SK-N-SH (cell line): ENCODE data around the gene OR1Q1. TPM values are rescaled to one million over a fixed set of nuclear protein-coding genes. Genes with fewer than 3 reads are reported as not detected.

Experiments used
- CTCF ChIA-PET: fragments of 300-600, 350-600 bp; formaldehyde crosslinking; extraction: SDS; loops from one replicate; lab custom pipeline; 2021; lab: Yijun Ruan, JAX
- POLR2A ChIA-PET: fragments of 350-600 bp; sonication (Branson Sonifier 250); formaldehyde crosslinking; extraction: SDS; loops from one replicate; lab custom pipeline; 2020; ENCODE audit warnings: antibody characterized with exemption, inconsistent platforms; lab: Yijun Ruan, JAX
- DNase-seq: peaks from one replicate; pipeline ENCODE4 v3.0.0; 2012
- H2AFZ ChIP-seq: fragments of 200-600 bp; sonication (generic); 2 replicates; pipeline ENCODE4 v1.8.1; 2016; ENCODE audit warnings: antibody characterized with exemption, mild to moderate bottlenecking, low read depth
- H3F3A ChIP-seq: fragments of 200-600 bp; sonication (generic); replicated peaks from 2 replicates; pipeline ENCODE3; 2016; ENCODE audit warnings: antibody characterized with exemption, mild to moderate bottlenecking; ENCODE audit not compliant: insufficient read depth
- H3K27ac ChIP-seq, 2 experiments: fragments of 200-500 bp in 1 of 2; fragments of 200-600 bp in 1 of 2; sonication (Bioruptor generic) in 1 of 2; sonication (generic), shearing (Covaris generic) in 1 of 2; 2 replicates each; pipeline versions ENCODE4 v1.5.1 to v1.6.1; 2014 to 2016; ENCODE audit warnings: low read depth in 2 of 2, inconsistent platforms in 1 of 2, low read length in 1 of 2, mild to moderate bottlenecking in 1 of 2, mixed read lengths in 1 of 2
- H3K27me3 ChIP-seq: fragments of 200-600 bp; sonication (generic), shearing (Covaris generic); 2 replicates; pipeline ENCODE4 v1.6.1; 2016; ENCODE audit warnings: mixed run types; ENCODE audit not compliant: insufficient read depth
- H3K36me3 ChIP-seq, 2 experiments: fragments of 200-500 bp in 1 of 2; fragments of 200-600 bp in 1 of 2; sonication (Bioruptor generic) in 1 of 2; sonication (generic) in 1 of 2; replicated peaks in 1 of 2; 2 replicates each; pipeline versions ENCODE3 to v1.5.1; 2014 to 2016; ENCODE audit warnings: low read length in 1 of 2, mild to moderate bottlenecking in 1 of 2; ENCODE audit not compliant: insufficient read depth in 2 of 2, control insufficient read depth in 1 of 2
- H3K4me1 ChIP-seq, 2 experiments: fragments of 200-500 bp in 1 of 2; fragments of 200-600 bp in 1 of 2; sonication (Bioruptor generic) in 1 of 2; sonication (generic), shearing (Covaris generic) in 1 of 2; 2 replicates each; pipeline versions ENCODE4 v1.5.1 to v1.6.1; 2014 to 2016; ENCODE audit warnings: low read depth in 1 of 2, low read length in 1 of 2, mixed run types in 1 of 2; ENCODE audit not compliant: insufficient read depth in 2 of 2, control insufficient read depth in 1 of 2
- H3K4me2 ChIP-seq: fragments of 200-600 bp; sonication (generic), shearing (Covaris generic); 2 replicates; pipeline ENCODE4 v1.6.1; 2017; ENCODE audit warnings: mixed run types
- H3K4me3 ChIP-seq, 2 experiments: fragments of 200-500 bp in 1 of 2; fragments of 200-600 bp in 1 of 2; sonication (Bioruptor generic) in 1 of 2; sonication (generic), shearing (Covaris generic) in 1 of 2; 2 replicates each; pipeline versions ENCODE4 v1.5.1 to v1.8.1; 2014 to 2016; ENCODE audit warnings: low read depth in 2 of 2, inconsistent platforms in 1 of 2, low read length in 1 of 2, mild to moderate bottlenecking in 1 of 2, mixed read lengths in 1 of 2, moderate library complexity in 1 of 2
- H3K79me2 ChIP-seq: fragments of 200-600 bp; sonication (generic); 2 replicates; pipeline ENCODE4 v1.8.1; 2017; ENCODE audit warnings: mild to moderate bottlenecking; ENCODE audit not compliant: insufficient read depth
- H3K9ac ChIP-seq: fragments of 200-600 bp; sonication (generic); 2 replicates; pipeline ENCODE4 v1.6.1; 2017; ENCODE audit warnings: mixed run types
- H3K9me2 ChIP-seq: fragments of 200-600 bp; sonication (generic); 2 replicates; pipeline ENCODE4 v1.6.1; 2017; ENCODE audit warnings: mixed run types
- H3K9me3 ChIP-seq: fragments of 200-600 bp; sonication (generic); 2 replicates; pipeline ENCODE4 v1.6.1; 2017; ENCODE audit warnings: mixed run types, mild to moderate bottlenecking, moderate library complexity
- H4K20me1 ChIP-seq: fragments of 200-600 bp; sonication (generic); 2 replicates; pipeline ENCODE4 v1.6.1; 2017; ENCODE audit warnings: mild to moderate bottlenecking, mixed run types; ENCODE audit not compliant: insufficient read depth
- CHD2 ChIP-seq: fragments of 150-350 bp; IDR thresholded peaks from 2 replicates; pipeline ENCODE4 v1.6.1; 2018; ENCODE audit warnings: low read length; ENCODE audit not compliant: partially characterized antibody
- ELF1 ChIP-seq: IDR thresholded peaks from 2 replicates; pipeline ENCODE4 v1.4.0; 2012
- EZH2phosphoT487 ChIP-seq: fragments of 200-600 bp; sonication (generic); IDR thresholded peaks from 2 replicates; pipeline ENCODE4 v1.6.1; 2017; ENCODE audit warnings: low read depth, mixed run types, mild to moderate bottlenecking, antibody characterized with exemption, moderate library complexity, borderline replicate concordance
- FOXM1 ChIP-seq: IDR thresholded peaks from 2 replicates; pipeline ENCODE4 v1.4.0; 2012; ENCODE audit warnings: low read depth, mild to moderate bottlenecking
- GABPA ChIP-seq: IDR thresholded peaks from 2 replicates; pipeline ENCODE4 v1.4.0; 2012; ENCODE audit warnings: low read depth, mild to moderate bottlenecking
- GATA2 ChIP-seq: sonication (generic); formaldehyde crosslinking; IDR thresholded peaks from 2 replicates; pipeline ENCODE4 v1.5.0; 2020; ENCODE audit warnings: mild to moderate bottlenecking, missing genetic modification reagents
- MXI1 ChIP-seq: IDR thresholded peaks from 2 replicates; pipeline ENCODE4 v1.6.1; 2012; ENCODE audit warnings: mild to moderate bottlenecking, low read depth, low read length, improper control_type of control experiment
- NFIC ChIP-seq: IDR thresholded peaks from 2 replicates; pipeline ENCODE4 v1.4.0; 2012; ENCODE audit warnings: borderline replicate concordance
- POLR2AphosphoS5 ChIP-seq: IDR thresholded peaks from 2 replicates; pipeline ENCODE4 v1.6.1; 2012; ENCODE audit warnings: low read depth, low read length
- RAD21 ChIP-seq: IDR thresholded peaks from 2 replicates; pipeline ENCODE4 v1.6.1; 2012; ENCODE audit warnings: mild to moderate bottlenecking, low read length
- SMC3 ChIP-seq: IDR thresholded peaks from 2 replicates; pipeline ENCODE4 v1.6.1; 2012; ENCODE audit warnings: low read depth, low read length, improper control_type of control experiment
- TAF1 ChIP-seq: IDR thresholded peaks from 2 replicates; pipeline ENCODE4 v1.6.1; 2012; ENCODE audit warnings: low read depth, mild to moderate bottlenecking, low read length, moderate library complexity, borderline replicate concordance
- TCF12 ChIP-seq: IDR thresholded peaks from 2 replicates; pipeline ENCODE4 v1.4.0; 2012
- YY1 ChIP-seq: IDR thresholded peaks from 2 replicates; pipeline ENCODE4 v1.4.0; 2012; ENCODE audit warnings: low read depth, mild to moderate bottlenecking
- WGBS: methylation state at CpG from one replicate; pipeline ENCODE4 v1.1.6; 2017; ENCODE audit warnings: low lambda C conversion rate; 5-methylcytosine and 5-hydroxymethylcytosine counted together
- polyA plus RNA-seq, 3 experiments: library from polyadenylated mRNA; depleted of rRNA; stranded (reverse); fragments of >200 nt; gene quantifications; 2 replicates each; pipeline ENCODE4 v1.2.3, GENCODE V29; 2012
- TF ChIP-seq, protein P1 (sequence below): fragments of 200-600 bp; sonication (generic); IDR thresholded peaks from 2 replicates; pipeline ENCODE4 v1.6.1; 2017; ENCODE audit warnings: antibody characterized with exemption, mild to moderate bottlenecking, moderate library complexity
- TF ChIP-seq, protein P2 (sequence below): fragments of 150-350 bp; IDR thresholded peaks from 2 replicates; pipeline ENCODE4 v1.6.1; 2016; ENCODE audit warnings: mild to moderate bottlenecking, low read depth, low read length
- TF ChIP-seq, protein P3 (sequence below): IDR thresholded peaks from 2 replicates; pipeline ENCODE4 v1.4.0; 2012; ENCODE audit warnings: low read depth

The OR1Q1 gene
- polyA plus RNA-seq, 1 of the 3 experiments (the other 2 are of a cell fraction), result 0.10 TPM

DNA sequence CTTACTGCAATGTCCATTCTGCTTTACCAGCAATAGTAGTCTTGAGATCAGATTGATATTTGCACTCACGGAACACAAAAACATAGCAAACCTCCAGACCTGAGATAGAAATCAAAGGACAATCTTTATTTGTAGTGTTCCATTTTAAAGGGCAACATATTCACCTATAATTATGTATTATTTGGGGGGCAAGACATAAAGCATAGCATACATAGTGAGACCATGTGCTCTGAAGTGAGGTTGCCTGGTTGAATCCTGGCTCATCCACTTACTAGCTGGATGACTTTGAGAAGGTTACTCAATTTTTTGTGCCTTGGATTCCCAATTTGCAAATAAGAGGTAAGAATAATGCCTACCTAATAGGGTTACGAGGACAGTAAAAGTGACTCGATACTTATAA lies 43.0 kb downstream of the OR1Q1 start, which contains the start of gene OR1B1 (continued):
- no peak for TF ChIP-seq EZH2phosphoT487

DNA sequence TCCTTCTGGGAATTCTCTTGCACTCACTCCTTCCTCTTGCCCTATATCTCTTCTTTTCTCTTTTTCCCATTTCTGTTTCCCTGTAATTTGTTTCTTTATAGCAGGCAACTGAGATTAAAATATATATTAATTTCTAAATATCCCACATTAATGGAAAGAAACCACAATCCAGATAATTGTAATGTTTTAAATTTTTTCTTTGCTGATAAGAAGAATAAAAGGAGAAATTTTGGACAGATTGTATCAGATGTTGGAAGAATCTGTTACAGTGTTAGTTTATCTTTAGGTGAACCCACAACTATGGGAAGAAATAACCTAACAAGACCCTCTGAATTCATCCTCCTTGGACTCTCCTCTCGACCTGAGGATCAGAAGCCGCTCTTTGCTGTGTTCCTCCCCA lies 46.9 kb downstream of the OR1Q1 start, which contains the start of gene OR1L1:
Gene OR1L1 (plus strand): TSS at position 301 of the 400 bp plus-strand sequence. CDS start 0 bp downstream, at position 301.
- Histone ChIP-seq H3K9ac (no peak within 1 kb of the TSS), H3K9me2 (no peaks in the 10 kb centered on the region), H3K27me3 (no peaks in the 10 kb centered on the region), H3K27ac (no peak within 1 kb of the TSS)
- TF ChIP-seq YY1 (no peak), EZH2phosphoT487 (no peak), NFIC (no peak), POLR2AphosphoS5 (no peak), GATA2 (no peak), TCF12 (no peak), FOXM1 (no peak), RAD21 (no peak), SMC3 (no peak), MXI1 (no peak), ELF1 (no peak), TAF1 (no peak), GABPA (no peak), CHD2 (no peak)
- TF ChIP-seq, protein P1, sequence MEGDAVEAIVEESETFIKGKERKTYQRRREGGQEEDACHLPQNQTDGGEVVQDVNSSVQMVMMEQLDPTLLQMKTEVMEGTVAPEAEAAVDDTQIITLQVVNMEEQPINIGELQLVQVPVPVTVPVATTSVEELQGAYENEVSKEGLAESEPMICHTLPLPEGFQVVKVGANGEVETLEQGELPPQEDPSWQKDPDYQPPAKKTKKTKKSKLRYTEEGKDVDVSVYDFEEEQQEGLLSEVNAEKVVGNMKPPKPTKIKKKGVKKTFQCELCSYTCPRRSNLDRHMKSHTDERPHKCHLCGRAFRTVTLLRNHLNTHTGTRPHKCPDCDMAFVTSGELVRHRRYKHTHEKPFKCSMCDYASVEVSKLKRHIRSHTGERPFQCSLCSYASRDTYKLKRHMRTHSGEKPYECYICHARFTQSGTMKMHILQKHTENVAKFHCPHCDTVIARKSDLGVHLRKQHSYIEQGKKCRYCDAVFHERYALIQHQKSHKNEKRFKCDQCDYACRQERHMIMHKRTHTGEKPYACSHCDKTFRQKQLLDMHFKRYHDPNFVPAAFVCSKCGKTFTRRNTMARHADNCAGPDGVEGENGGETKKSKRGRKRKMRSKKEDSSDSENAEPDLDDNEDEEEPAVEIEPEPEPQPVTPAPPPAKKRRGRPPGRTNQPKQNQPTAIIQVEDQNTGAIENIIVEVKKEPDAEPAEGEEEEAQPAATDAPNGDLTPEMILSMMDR, result no peak
- TF ChIP-seq, protein P2, sequence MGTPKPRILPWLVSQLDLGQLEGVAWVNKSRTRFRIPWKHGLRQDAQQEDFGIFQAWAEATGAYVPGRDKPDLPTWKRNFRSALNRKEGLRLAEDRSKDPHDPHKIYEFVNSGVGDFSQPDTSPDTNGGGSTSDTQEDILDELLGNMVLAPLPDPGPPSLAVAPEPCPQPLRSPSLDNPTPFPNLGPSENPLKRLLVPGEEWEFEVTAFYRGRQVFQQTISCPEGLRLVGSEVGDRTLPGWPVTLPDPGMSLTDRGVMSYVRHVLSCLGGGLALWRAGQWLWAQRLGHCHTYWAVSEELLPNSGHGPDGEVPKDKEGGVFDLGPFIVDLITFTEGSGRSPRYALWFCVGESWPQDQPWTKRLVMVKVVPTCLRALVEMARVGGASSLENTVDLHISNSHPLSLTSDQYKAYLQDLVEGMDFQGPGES, result no peak
- TF ChIP-seq, protein P3, sequence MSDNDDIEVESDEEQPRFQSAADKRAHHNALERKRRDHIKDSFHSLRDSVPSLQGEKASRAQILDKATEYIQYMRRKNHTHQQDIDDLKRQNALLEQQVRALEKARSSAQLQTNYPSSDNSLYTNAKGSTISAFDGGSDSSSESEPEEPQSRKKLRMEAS, result no peak
- TF ChIP-seq, all 33 proteins: peak for 0
- H3K36me3 ChIP-seq, result no peaks in the 10 kb centered on the region
- CTCF ChIA-PET, result interaction anchor here (0.8 kb wide), 1 partner anchor 230 kb away, joined by 3 read pairs; no protein-coding TSS in a partner anchor
- no peak within 1 kb of the TSS for H3K4me3 ChIP-seq
- no peaks in the 10 kb centered on the region for H3K9me3 ChIP-seq
- no peaks in the 10 kb centered on the region for H3F3A ChIP-seq
- no peaks in the 10 kb centered on the region for H4K20me1 ChIP-seq
- no peaks in the 10 kb centered on the region for H3K79me2 ChIP-seq
- no peak within 1 kb of the TSS for H3K4me2 ChIP-seq
- no peaks in the 10 kb centered on the region for H3K4me1 ChIP-seq
- POLR2A ChIA-PET, result no interaction called here
- H2AFZ ChIP-seq, result no peak within 1 kb of the TSS
- WGBS, result 0% methylated on average over 2 of the region's 2 CpGs
- DNase-seq, result no peak

Other genes with a start within 250 kb of the OR1Q1 start
- gene PTGS1, start 243.7 kb upstream of the OR1Q1 start, polyA plus RNA-seq (2012; rRNA removed), result 4.0 and 5.4 TPM in 2 replicates
- not detected in 2 replicates for gene OR1J1, start 136.8 kb upstream of the OR1Q1 start, polyA plus RNA-seq (2012; rRNA removed)
- not detected in 2 replicates for gene OR1J2, start 103.9 kb upstream of the OR1Q1 start, polyA plus RNA-seq (2012; rRNA removed)
- 0.07 and 0.13 TPM in 2 replicates for gene OR1J4, start 95.6 kb upstream of the OR1Q1 start, polyA plus RNA-seq (2012; rRNA removed)
- not detected in 2 replicates for gene OR1N1, start 87.4 kb upstream of the OR1Q1 start, polyA plus RNA-seq (2012; rRNA removed)
- gene OR1N2, start 61.6 kb upstream of the OR1Q1 start, polyA plus RNA-seq (2012; rRNA removed), result not detected in 2 replicates
- gene OR1L8, start 31.4 kb upstream of the OR1Q1 start, polyA plus RNA-seq (2012; rRNA removed), result 0.05 and 0.07 TPM in 2 replicates
- not detected in 2 replicates for gene OR1B1, start 42.9 kb downstream of the OR1Q1 start, polyA plus RNA-seq (2012; rRNA removed)
- gene OR1L1, start 47.0 kb downstream of the OR1Q1 start, polyA plus RNA-seq (2012; rRNA removed), result not detected in 2 replicates
- not detected in 2 replicates for gene OR1L3, start 60.4 kb downstream of the OR1Q1 start, polyA plus RNA-seq (2012; rRNA removed)
- not detected in 2 replicates for gene OR1L4, start 109.3 kb downstream of the OR1Q1 start, polyA plus RNA-seq (2012; rRNA removed)
- not detected in 2 replicates for gene OR1L6, start 127.6 kb downstream of the OR1Q1 start, polyA plus RNA-seq (2012; rRNA removed)
- gene OR5C1, start 174.2 kb downstream of the OR1Q1 start, polyA plus RNA-seq (2012; rRNA removed), result not detected in 2 replicates
- not detected in 2 replicates for gene OR1K1, start 185.4 kb downstream of the OR1Q1 start, polyA plus RNA-seq (2012; rRNA removed)
- 11.9 and 12.1 TPM in 2 replicates for gene PDCL, start 213.8 kb downstream of the OR1Q1 start, polyA plus RNA-seq (2012; rRNA removed)